HepG2 (cell line): ENCODE data around the gene NFKB2. TPM values are rescaled to one million over a fixed set of nuclear protein-coding genes. Genes with fewer than 3 reads are reported as not detected.

Experiments used
- ATAC-seq: fragments of 200-7000 bp; cut with Tn5 transposase; 3 replicates; pipeline ENCODE4 v1.9.1; 2020; ENCODE audit warnings: mild to moderate bottlenecking, moderate library complexity
- BruUV-seq: library from RNA; stranded (reverse); fragments of 400-500 nt; replicated peaks from 2 replicates; lab custom pipeline; 2021; lab: Mats Ljungman, UMichigan
- CTCF ChIA-PET: fragments of 300-600 bp; formaldehyde crosslinking; extraction: SDS; loops from one replicate; lab custom pipeline; 2021; ENCODE audit warnings: low total read pairs, inconsistent platforms, low intra/inter-chr PET ratio; lab: Yijun Ruan, JAX
- POLR2A ChIA-PET: fragments of 350-600 bp; sonication (Branson Sonifier 250); formaldehyde crosslinking; loops from one replicate; lab custom pipeline; 2020; ENCODE audit warnings: antibody characterized with exemption, inconsistent platforms; lab: Yijun Ruan, JAX
- DNase-seq: peaks from one replicate; pipeline ENCODE4 v3.0.0-alpha.2; 2015; ENCODE audit warnings: low spot score
- FAIRE-seq: peaks from 3 replicates; lab custom pipeline; 2011; peaks lifted over from hg19 to GRCh38; lab: Jason Lieb, UNC
- H2AFZ ChIP-seq: one replicate; pipeline ENCODE4 v1.6.1; 2011; ENCODE audit warnings: low read length, inconsistent platforms
- H3K27ac ChIP-seq: fragments of 300-600 bp; 3 replicates; pipeline ENCODE4 v1.8.0; 2011; ENCODE audit warnings: mixed run types, mild to moderate bottlenecking, mixed read lengths, low read length, inconsistent platforms; ENCODE audit not compliant: insufficient read depth; ENCODE audit errors: extremely low read length
- H3K27me3 ChIP-seq, 2 experiments: fragments of 200-600 bp in 1 of 2; 2 replicates in 1 of 2; 3 replicates in 1 of 2; pipeline versions ENCODE4 v1.6.0 to v1.8.0; 2011; ENCODE audit warnings: low read length in 2 of 2, mild to moderate bottlenecking in 2 of 2, moderate library complexity in 2 of 2, inconsistent platforms in 1 of 2; ENCODE audit not compliant: insufficient read depth in 2 of 2, control insufficient read depth in 1 of 2
- H3K36me3 ChIP-seq, 2 experiments: fragments of 200-600 bp in 1 of 2; replicated peaks in 1 of 2; 2 replicates in 1 of 2; 3 replicates in 1 of 2; pipeline versions ENCODE4 v1.5.1 to v1.8.0; 2011; ENCODE audit warnings: low read length in 2 of 2, inconsistent platforms in 1 of 2; ENCODE audit not compliant: insufficient read depth in 2 of 2, control insufficient read depth in 1 of 2
- H3K4me1 ChIP-seq: 2 replicates; pipeline ENCODE4 v1.5.1; 2012; ENCODE audit warnings: low read length, inconsistent platforms; ENCODE audit not compliant: insufficient read depth
- H3K4me2 ChIP-seq: 2 replicates; pipeline ENCODE4 v1.6.0; 2011; ENCODE audit warnings: low read depth, low read length, inconsistent platforms
- H3K4me3 ChIP-seq, 3 experiments: fragments of 200-600 bp in 1 of 3; sonication (generic), shearing (Covaris generic) in 1 of 3; replicated peaks in 1 of 3; 2 replicates each; pipeline ENCODE4 v1.5.1; 2011 to 2016; ENCODE audit warnings: low read length in 3 of 3, inconsistent platforms in 2 of 3, low read depth in 2 of 3, mild to moderate bottlenecking in 2 of 3, control low read depth in 1 of 3, mixed read lengths in 1 of 3; ENCODE audit not compliant: insufficient read depth in 1 of 3
- H3K79me2 ChIP-seq: one replicate; pipeline ENCODE4 v1.6.1; 2011; ENCODE audit warnings: low read length, inconsistent platforms; ENCODE audit not compliant: insufficient read depth
- H3K9ac ChIP-seq: 2 replicates; pipeline ENCODE4 v1.6.0; 2011; ENCODE audit warnings: mild to moderate bottlenecking, low read depth, low read length, inconsistent platforms; ENCODE audit not compliant: insufficient read depth
- H3K9me3 ChIP-seq: 2 replicates; pipeline ENCODE4 v1.5.1; 2012; ENCODE audit warnings: mild to moderate bottlenecking, low read length
- H4K20me1 ChIP-seq: 2 replicates; pipeline ENCODE4 v1.6.0; 2011; ENCODE audit warnings: inconsistent platforms, mild to moderate bottlenecking, low read length, moderate library complexity; ENCODE audit not compliant: insufficient read depth
- CEBPB ChIP-seq: IDR thresholded peaks from 2 replicates; pipeline ENCODE4 v1.6.1; 2011; ENCODE audit warnings: low read depth, low read length, improper control_type of control experiment, borderline replicate concordance
- LRRFIP1 ChIP-seq: sonication (generic); formaldehyde crosslinking; conservative IDR thresholded peaks from 2 replicates; pipeline ENCODE4 v1.4.0; 2020; ENCODE audit warnings: missing genetic modification reagents
- PATZ1 ChIP-seq: sonication (generic); formaldehyde crosslinking; IDR thresholded peaks from 2 replicates; pipeline ENCODE4 v1.4.0; 2020; ENCODE audit warnings: missing genetic modification reagents
- POLR2A ChIP-seq, 2 experiments: IDR thresholded peaks; 2 replicates each; pipeline ENCODE4 v1.6.1; 2011; ENCODE audit warnings: low read depth in 2 of 2, low read length in 2 of 2, mild to moderate bottlenecking in 1 of 2, moderate library complexity in 1 of 2; ENCODE audit not compliant: insufficient read depth in 1 of 2
- POLR2AphosphoS5 ChIP-seq: IDR thresholded peaks from 2 replicates; pipeline ENCODE4 v1.6.1; 2012; ENCODE audit warnings: low read depth, low read length
- SAP130 ChIP-seq: IDR thresholded peaks from 2 replicates; pipeline ENCODE4 v1.6.1; 2016; ENCODE audit warnings: low read depth
- SSRP1 ChIP-seq: IDR thresholded peaks from 2 replicates; pipeline ENCODE4 v1.6.1; 2016; ENCODE audit warnings: control low read depth
- WIZ ChIP-seq: sonication (generic); formaldehyde crosslinking; IDR thresholded peaks from 2 replicates; pipeline ENCODE4 v1.5.1; 2020; ENCODE audit warnings: mild to moderate bottlenecking, missing genetic modification reagents
- ZFY ChIP-seq: sonication (generic); formaldehyde crosslinking; IDR thresholded peaks from 2 replicates; pipeline ENCODE4 v1.4.0; 2020; ENCODE audit warnings: missing genetic modification reagents
- ZNF136 ChIP-seq: sonication (generic); formaldehyde crosslinking; IDR thresholded peaks from 2 replicates; pipeline ENCODE4 v1.8.1; 2022; ENCODE audit warnings: low read depth, mild to moderate bottlenecking, moderate library complexity, missing genetic modification reagents
- ZNF263 ChIP-seq: sonication (generic); formaldehyde crosslinking; IDR thresholded peaks from 2 replicates; pipeline ENCODE4 v1.4.0; 2020; ENCODE audit warnings: missing genetic modification reagents
- ZNF317 ChIP-seq: sonication (generic); formaldehyde crosslinking; IDR thresholded peaks from 2 replicates; pipeline ENCODE4 v1.5.0; 2020; ENCODE audit warnings: mild to moderate bottlenecking, missing genetic modification reagents
- ZNF343 ChIP-seq: sonication (generic); formaldehyde crosslinking; IDR thresholded peaks from 2 replicates; pipeline ENCODE4 v1.4.0; 2020; ENCODE audit warnings: mild to moderate bottlenecking, missing genetic modification reagents
- ZNF468 ChIP-seq: sonication (generic); formaldehyde crosslinking; IDR thresholded peaks from 2 replicates; pipeline ENCODE4 v1.8.0; 2022; ENCODE audit warnings: mild to moderate bottlenecking, moderate library complexity, missing genetic modification reagents
- ZNF781 ChIP-seq: sonication (generic); formaldehyde crosslinking; IDR thresholded peaks from 2 replicates; pipeline ENCODE4 v1.5.1; 2020; ENCODE audit warnings: borderline replicate concordance, mild to moderate bottlenecking, missing genetic modification reagents; ENCODE audit errors: not compliant biosample characterization
- ZNF800 ChIP-seq: sonication (generic); formaldehyde crosslinking; IDR thresholded peaks from 2 replicates; pipeline ENCODE4 v1.4.0; 2020; ENCODE audit warnings: missing genetic modification reagents
- ZNF83 ChIP-seq: sonication (generic); formaldehyde crosslinking; IDR thresholded peaks from 2 replicates; pipeline ENCODE4 v1.4.0; 2020; ENCODE audit warnings: missing genetic modification reagents, mild to moderate bottlenecking, borderline replicate concordance
- ZSCAN21 ChIP-seq: sonication (generic); formaldehyde crosslinking; IDR thresholded peaks from 2 replicates; pipeline ENCODE4 v1.8.0; 2022; ENCODE audit warnings: mild to moderate bottlenecking, missing genetic modification reagents, moderate library complexity, borderline replicate concordance
- WGBS: methylation state at CpG from one replicate; pipeline ENCODE4 v1.1.6; 2017; ENCODE audit warnings: low lambda C conversion rate; 5-methylcytosine and 5-hydroxymethylcytosine counted together
- in situ Hi-C: cut with HindIII; loops from 2 replicates; pipeline ENCODE4 v1.10.0; 2017; ENCODE audit warnings: low pct_unique_long_range_greater_than_20kb; ENCODE audit not compliant: extremely low pct_ligation_motif_present
- intact Hi-C: fragments of 100-400 bp; cut with micrococcal nuclease; formaldehyde crosslinking; loops from one replicate; pipeline ENCODE4 v1.10.0; 2022; ENCODE audit not compliant: unreplicated experiment
- polyA plus RNA-seq, 8 experiments: library from polyadenylated mRNA; depleted of rRNA in 3 of 8; stranded (reverse) in 7 of 8; unstranded in 1 of 8; fragments of >200 nt; fragmentation: Illumina TruSeq in 4 of 8; extraction: Trizol in 4 of 8; gene quantifications; 2 replicates each; pipeline versions ENCODE4 v1.2.1 to v1.2.3, GENCODE V29; 2011 to 2016; ENCODE audit warnings: low read depth in 4 of 8, missing spikeins in 1 of 8, mixed read lengths in 1 of 8; ENCODE audit not compliant: insufficient read depth in 1 of 8
- total RNA-seq, 5 experiments: library from RNA; depleted of rRNA; stranded (reverse); fragments of >200 nt; fragmentation: Illumina TruSeq; extraction: Trizol; gene quantifications; 2 replicates each; pipeline ENCODE4 v1.2.3, GENCODE V29; 2016; ENCODE audit warnings: low read depth in 1 of 5

NFKB2 gene
- total and polyA plus RNA-seq, 2 of the 13 experiments (the other 11 are each of a cell fraction or from before 2014, with no cell fraction given) = 7.7 to 12.5 TPM

GRCh38 chr10:102435529-102436233, 40.2 kb downstream of the NFKB2 start:
- DNase-seq (no peak), ATAC-seq (peak; percentile 17), FAIRE-seq (no peak)
- POLR2A ChIA-PET = interaction anchor here (0.8 to 6.8 kb wide), 7 partner anchors 11 to 284 kb away, joined by 3 to 135 read pairs (median 3); partner anchors contain the start of genes C10orf95, FBXL15, NOLC1 and PSD
- WGBS = 0% methylated on average over 5 of the region's 14 CpGs
- no peaks in the 10 kb centered on the region for H3K9me3 ChIP-seq
- intact Hi-C loops (no loop called here), in situ Hi-C loops (no loop called here)
- H3K4me1 ChIP-seq = peaks cover 39% of the 10 kb centered on the region
- peak overlapping the region; percentile 72 for H3K27ac ChIP-seq
- peak overlapping the region; percentile 68 for H3K9ac ChIP-seq
- peaks cover 5% of the 10 kb centered on the region for H3K79me2 ChIP-seq
- TSS peak; percentile 46 for BruUV-seq
- H3K4me2 ChIP-seq = peak overlapping the region; percentile 97
- H2AFZ ChIP-seq = peak overlapping the region; percentile 42
- no peaks in the 10 kb centered on the region for H4K20me1 ChIP-seq
- peak overlapping the region; percentile 44 to 76 (median 75) for H3K4me3 ChIP-seq
- H3K27me3 ChIP-seq = no peaks in the 10 kb centered on the region; a peak in 1 of 5 replicates
- H3K36me3 ChIP-seq = no peaks in the 10 kb centered on the region
- CTCF ChIA-PET = no interaction called here
- TF ChIP-seq ZNF263 (CRISPR knock-in tag) = peak; percentile 67; the same call in 1 of the 2 replicates
- no peak for TF ChIP-seq ZNF83
- peak; percentile 26; the same call in 1 of the 2 replicates for TF ChIP-seq ZFY (CRISPR knock-in tag)
- 0 out of 2 replicates have a peak, but pooled peaks have one; percentile 16 for TF ChIP-seq ZNF317 (CRISPR knock-in tag)
- TF ChIP-seq ZSCAN21 = no peak
- TF ChIP-seq PATZ1 (CRISPR knock-in tag) = 0 out of 2 replicates have a peak, but pooled peaks have one; percentile 14
- TF ChIP-seq POLR2A (IDR thresholded peaks at IDR 0.05; ENCODE audit: insufficient read depth in 1 of 2, low read depth in 2 of 2, low read length in 2 of 2) = peak in 1 of 2 experiments; percentile 40; a peak in 1 of 4 replicates
- no peak for TF ChIP-seq ZNF468
- TF ChIP-seq ZNF343 (CRISPR knock-in tag) = peak; percentile 37; the same call in 1 of the 2 replicates
- peak; percentile 25; the same call in 1 of the 2 replicates for TF ChIP-seq SAP130 (CRISPR knock-in tag)
- no peak for TF ChIP-seq ZNF781 (CRISPR knock-in tag)
- TF ChIP-seq ZNF800 = no peak
- TF ChIP-seq LRRFIP1 = no peak
- no peak for TF ChIP-seq SSRP1
- TF ChIP-seq WIZ (CRISPR knock-in tag) = no peak
- TF ChIP-seq POLR2AphosphoS5 = peak; percentile 23; the same call in 1 of the 2 replicates
- TF ChIP-seq CEBPB = no peak
- TF ChIP-seq ZNF136 (CRISPR knock-in tag) = no peak
